HPDE6-E6E7 (cell line): Measurements from ENCODE around the gene KCNK4.
"Not testable (repeated sequence)": the region's sequence is repeated elsewhere in the genome, so short reads cannot be mapped to it uniquely, and the experiment has no call there.

ENCODE experiments used
- DNase-seq: peaks from one replicate; pipeline ENCODE4 v3.0.0; 2011; ENCODE audit warnings: missing footprints; ENCODE audit errors: extremely low spot score

KCNK4 gene

DNA sequence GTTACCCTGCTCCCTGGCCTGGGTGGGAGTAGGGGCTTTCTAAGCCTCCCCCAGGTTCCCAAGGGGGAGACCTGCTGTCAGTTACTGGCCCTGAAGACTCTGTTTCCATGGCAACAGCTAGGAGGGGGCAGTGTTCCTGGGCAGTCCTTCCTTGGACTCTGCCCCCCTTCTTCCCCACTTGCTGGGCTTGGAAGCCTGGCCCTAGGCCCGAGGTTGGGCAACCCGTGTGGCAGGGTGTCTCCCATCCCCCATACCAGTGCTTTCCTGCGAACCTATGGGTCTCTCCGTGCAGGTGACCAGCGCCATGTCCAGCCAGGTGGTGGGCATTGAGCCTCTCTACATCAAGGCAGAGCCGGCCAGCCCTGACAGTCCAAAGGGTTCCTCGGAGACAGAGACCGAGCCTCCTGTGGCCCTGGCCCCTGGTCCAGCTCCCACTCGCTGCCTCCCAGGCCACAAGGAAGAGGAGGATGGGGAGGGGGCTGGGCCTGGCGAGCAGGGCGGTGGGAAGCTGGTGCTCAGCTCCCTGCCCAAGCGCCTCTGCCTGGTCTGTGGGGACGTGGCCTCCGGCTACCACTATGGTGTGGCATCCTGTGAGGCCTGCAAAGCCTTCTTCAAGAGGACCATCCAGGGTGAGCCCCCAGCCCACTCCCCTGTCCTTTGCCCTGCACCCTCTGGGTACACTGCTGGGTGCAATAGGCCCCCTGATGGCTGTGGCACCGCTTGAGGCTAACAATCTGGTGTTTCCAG is 15.9 kb downstream of the KCNK4 start:
- no peak for DNase-seq

GRCh38 chr11:64307795-64308194 is 16.7 kb downstream of the KCNK4 start:
- not testable (repeated sequence) for DNase-seq

- DNase-seq: no peak
These were observed 21.8 kb downstream of the KCNK4 start for GRCh38 chr11:64312947-64313346.

- no peak for DNase-seq
These were observed 22.5 kb downstream of the KCNK4 start for GRCh38 chr11:64313491-64314145.

DNA sequence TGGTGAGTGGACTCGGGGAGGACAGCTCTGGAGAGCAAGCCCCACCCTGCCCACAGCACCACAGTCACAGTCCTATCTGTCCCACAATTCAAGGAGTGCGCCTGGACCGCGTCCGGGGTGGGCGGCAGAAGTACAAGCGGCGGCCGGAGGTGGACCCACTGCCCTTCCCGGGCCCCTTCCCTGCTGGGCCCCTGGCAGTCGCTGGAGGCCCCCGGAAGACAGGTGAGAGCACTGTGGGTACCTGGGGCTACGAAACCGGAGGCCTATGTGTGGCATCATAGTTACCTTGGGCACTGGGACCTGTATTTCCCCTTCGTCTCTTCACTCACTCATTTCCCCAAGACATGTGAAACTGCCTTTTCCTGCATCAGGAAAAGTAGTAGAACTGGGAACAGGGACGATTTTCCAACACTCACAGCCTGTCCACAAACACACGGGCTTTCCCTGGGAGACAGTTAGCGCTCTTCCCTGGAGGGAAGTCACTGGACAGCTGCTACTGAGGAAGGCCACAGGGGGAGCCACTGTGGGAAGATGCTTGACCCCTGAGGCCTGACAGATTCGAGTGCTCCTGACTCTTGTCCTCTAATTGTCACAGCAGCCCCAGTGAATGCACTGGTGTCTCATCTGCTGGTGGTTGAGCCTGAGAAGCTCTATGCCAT is 23.2 kb downstream of the KCNK4 start:
- no peak for DNase-seq

DNA sequence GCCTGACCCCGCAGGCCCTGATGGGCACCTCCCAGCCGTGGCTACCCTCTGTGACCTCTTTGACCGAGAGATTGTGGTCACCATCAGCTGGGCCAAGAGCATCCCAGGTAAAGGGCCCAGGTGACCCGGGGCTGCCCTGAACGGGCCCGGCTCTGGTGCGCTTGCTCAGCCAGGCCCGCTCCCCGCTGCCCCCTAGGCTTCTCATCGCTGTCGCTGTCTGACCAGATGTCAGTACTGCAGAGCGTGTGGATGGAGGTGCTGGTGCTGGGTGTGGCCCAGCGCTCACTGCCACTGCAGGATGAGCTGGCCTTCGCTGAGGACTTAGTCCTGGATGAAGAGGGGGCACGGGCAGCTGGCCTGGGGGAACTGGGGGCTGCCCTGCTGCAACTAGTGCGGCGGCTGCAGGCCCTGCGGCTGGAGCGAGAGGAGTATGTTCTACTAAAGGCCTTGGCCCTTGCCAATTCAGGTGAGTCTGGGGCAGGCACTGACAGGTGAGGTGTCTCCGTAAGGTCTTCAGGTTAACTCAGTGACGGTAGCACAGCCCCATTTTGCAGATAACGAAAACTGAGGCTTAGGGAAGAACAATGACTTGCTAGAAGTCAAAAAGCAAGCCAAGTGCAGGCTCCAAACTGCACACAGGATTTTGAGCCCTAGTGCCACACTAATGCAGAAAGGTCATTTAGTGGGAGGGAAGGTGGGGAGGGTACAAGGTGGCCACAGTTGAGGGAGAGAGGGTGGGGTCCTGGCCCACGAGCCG is 23.9 kb downstream of the KCNK4 start:
- no peak for DNase-seq

- not testable (repeated sequence) for DNase-seq
These were observed 24.8 kb downstream of the KCNK4 start for GRCh38 chr11:64315667-64316526.

GRCh38 chr11:64316672-64317324 is 25.7 kb downstream of the KCNK4 start:
- no peak for DNase-seq

GRCh38 chr11:64317325-64317960 is 26.3 kb downstream of the KCNK4 start, which contains the start of gene TRMT112:
Gene TRMT112 (minus strand): TSS chr11:64317559. CDS start chr11:64317526, 33 bp downstream.
- peak; percentile 94 for DNase-seq

DNA sequence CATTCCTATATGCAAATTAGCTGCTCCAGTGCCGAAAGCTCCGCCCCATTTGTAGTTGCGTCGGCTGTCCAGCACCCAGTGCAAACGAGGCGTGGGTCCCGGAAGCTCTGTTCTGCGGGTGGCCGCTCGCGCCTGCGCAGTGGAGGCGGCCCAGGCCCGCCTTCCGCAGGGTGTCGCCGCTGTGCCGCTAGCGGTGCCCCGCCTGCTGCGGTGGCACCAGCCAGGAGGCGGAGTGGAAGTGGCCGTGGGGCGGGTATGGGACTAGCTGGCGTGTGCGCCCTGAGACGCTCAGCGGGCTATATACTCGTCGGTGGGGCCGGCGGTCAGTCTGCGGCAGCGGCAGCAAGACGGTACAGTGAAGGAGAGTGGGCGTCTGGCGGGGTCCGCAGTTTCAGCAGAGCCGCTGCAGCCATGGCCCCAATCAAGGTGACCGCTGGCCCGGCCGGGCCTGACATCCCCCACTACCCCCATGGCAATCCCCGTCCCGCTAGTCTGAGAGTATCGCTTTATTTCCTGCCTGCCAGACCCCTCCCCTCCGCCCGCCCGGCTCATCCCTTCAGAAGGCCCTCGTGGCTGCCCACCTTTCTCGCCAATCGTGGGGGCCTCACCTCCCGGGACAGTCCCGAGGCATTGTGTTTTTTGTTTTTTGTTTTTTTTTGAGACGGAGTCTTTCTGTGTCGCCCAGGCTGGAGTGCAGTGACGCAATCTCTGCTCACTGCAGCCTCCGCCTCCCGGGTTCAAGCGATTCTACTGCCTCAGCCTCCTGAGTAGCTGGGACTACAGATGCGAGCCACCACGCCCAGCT is 27.1 kb downstream of the KCNK4 start, which contains the start of gene PRDX5:
Gene PRDX5, plus strand, starts transcription at position 161 of the 805 bp plus-strand sequence. Its CDS starts 95 bp downstream, at position 256.
- peak; percentile 92 for DNase-seq

GRCh38 chr11:64318766-64319761 is 28.0 kb downstream of the KCNK4 start:
- no peak for DNase-seq

GRCh38 chr11:64320556-64320955 is 29.5 kb downstream of the KCNK4 start:
- DNase-seq: no peak

- DNase-seq: no peak
These were observed 29.9 kb downstream of the KCNK4 start for GRCh38 chr11:64321026-64321425.

DNA sequence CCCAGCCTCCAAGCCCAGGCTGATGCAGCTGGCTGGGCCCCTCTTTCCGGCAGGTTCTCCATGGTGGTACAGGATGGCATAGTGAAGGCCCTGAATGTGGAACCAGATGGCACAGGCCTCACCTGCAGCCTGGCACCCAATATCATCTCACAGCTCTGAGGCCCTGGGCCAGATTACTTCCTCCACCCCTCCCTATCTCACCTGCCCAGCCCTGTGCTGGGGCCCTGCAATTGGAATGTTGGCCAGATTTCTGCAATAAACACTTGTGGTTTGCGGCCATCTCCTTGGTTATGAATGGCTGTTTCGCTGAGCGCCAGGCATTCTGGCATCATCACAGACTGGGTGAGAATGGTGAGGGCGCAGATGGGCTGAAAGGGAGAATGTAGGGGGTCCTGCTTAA is 30.4 kb downstream of the KCNK4 start:
- DNase-seq: no peak

DNA sequence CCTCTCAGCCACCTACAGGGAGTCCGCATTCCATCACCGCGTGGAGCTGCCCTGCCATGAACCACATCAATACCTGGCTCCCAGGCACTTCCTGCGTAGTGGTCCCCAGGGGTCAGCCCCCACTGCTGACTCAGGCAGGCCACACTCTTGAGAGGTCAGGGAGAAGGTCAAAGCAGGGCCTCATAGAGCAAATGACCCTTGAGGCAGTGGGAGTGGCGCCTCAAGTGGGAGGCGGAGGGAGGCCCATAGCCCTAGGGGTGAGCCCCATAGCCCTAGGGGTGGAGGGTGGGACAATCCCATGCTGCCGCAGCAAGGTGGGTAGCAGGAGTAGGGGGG is 31.8 kb downstream of the KCNK4 start:
- DNase-seq: no peak

GRCh38 chr11:64323373-64323772 is 32.3 kb downstream of the KCNK4 start:
- DNase-seq: no peak

- DNase-seq: not testable (repeated sequence)
These were observed 32.9 kb downstream of the KCNK4 start for GRCh38 chr11:64323984-64324383.
